Activated T-cell treated with anti-CD3 and anti-CD28 coated beads, Interleukin-2, amount 50 U/mL, for 24 hours (primary cell): Measurements from ENCODE around the gene TNFRSF1B.

Source experiments
- DNase-seq: peaks from one replicate; pipeline ENCODE4 v3.0.0-alpha.2; 2020
- H3K27ac Mint-ChIP-seq: 2 replicates; pipeline ENCODE4 v1.8.0; 2020; ENCODE audit warnings: mild to moderate bottlenecking, mixed read lengths
- H3K27me3 Mint-ChIP-seq: 2 replicates; pipeline ENCODE4 v1.8.0; 2020; ENCODE audit warnings: mixed read lengths
- H3K36me3 Mint-ChIP-seq: 2 replicates; pipeline ENCODE4 v1.8.0; 2020; ENCODE audit warnings: low read depth, mixed read lengths
- H3K4me1 Mint-ChIP-seq: 2 replicates; pipeline ENCODE4 v1.8.0; 2020; ENCODE audit warnings: low read depth, mixed read lengths
- H3K4me3 Mint-ChIP-seq: 2 replicates; pipeline ENCODE4 v1.8.0; 2020; ENCODE audit warnings: mild to moderate bottlenecking, moderate library complexity, mixed read lengths
- H3K9me3 Mint-ChIP-seq: 2 replicates; pipeline ENCODE4 v1.8.0; 2020; ENCODE audit warnings: mixed read lengths

The TNFRSF1B gene

GRCh38 chr1:12173041-12173509, 6.3 kb downstream of the TNFRSF1B start:
- H3K4me3 Mint-ChIP-seq: peak overlapping the region; percentile 99
- peak overlapping the region; percentile 98 for H3K27ac Mint-ChIP-seq
- peaks cover 96% of the 10 kb centered on the region for H3K4me1 Mint-ChIP-seq
- H3K36me3 Mint-ChIP-seq: peaks cover 93% of the 10 kb centered on the region
- H3K27me3 Mint-ChIP-seq: no peaks in the 10 kb centered on the region
- no peak for DNase-seq
- H3K9me3 Mint-ChIP-seq: peaks cover 4% of the 10 kb centered on the region

- peaks cover 4% of the 10 kb centered on the region for H3K9me3 Mint-ChIP-seq
- peaks cover 93% of the 10 kb centered on the region for H3K36me3 Mint-ChIP-seq
- peaks cover 96% of the 10 kb centered on the region for H3K4me1 Mint-ChIP-seq
- H3K27ac Mint-ChIP-seq: peak overlapping the region; percentile 98
- no peaks in the 10 kb centered on the region for H3K27me3 Mint-ChIP-seq
- H3K4me3 Mint-ChIP-seq: peak overlapping the region; percentile 99
- DNase-seq: peak; percentile 89
Observed at GRCh38 chr1:12173631-12174121, 6.9 kb downstream of the TNFRSF1B start.

GRCh38 chr1:12174924-12175810, 8.4 kb downstream of the TNFRSF1B start:
- H3K4me3 Mint-ChIP-seq: peak overlapping the region; percentile 99

GRCh38 chr1:12176298-12177118, 9.7 kb downstream of the TNFRSF1B start:
- H3K27ac Mint-ChIP-seq: peak overlapping the region; percentile 98
- no peaks in the 10 kb centered on the region for H3K9me3 Mint-ChIP-seq
- peak overlapping the region; percentile 76 for H3K4me3 Mint-ChIP-seq
- H3K27me3 Mint-ChIP-seq: no peaks in the 10 kb centered on the region
- H3K4me1 Mint-ChIP-seq: peaks cover 98% of the 10 kb centered on the region
- DNase-seq: no peak
- H3K36me3 Mint-ChIP-seq: peaks cover 90% of the 10 kb centered on the region

More at GRCh38 chr1:12174924-12175810, 8.4 kb downstream of the TNFRSF1B start:
- peak overlapping the region; percentile 98 for H3K27ac Mint-ChIP-seq
- H3K27me3 Mint-ChIP-seq: no peaks in the 10 kb centered on the region
- H3K4me1 Mint-ChIP-seq: peaks cover 94% of the 10 kb centered on the region
- peaks cover 4% of the 10 kb centered on the region for H3K9me3 Mint-ChIP-seq
- DNase-seq: no peak
- H3K36me3 Mint-ChIP-seq: peaks cover 92% of the 10 kb centered on the region

GRCh38 chr1:12177156-12177998, 10.6 kb downstream of the TNFRSF1B start:
- Mint-ChIP-seq H3K4me3 (peak overlapping the region; percentile 76), H3K27me3 (no peaks in the 10 kb centered on the region), H3K4me1 (peaks cover 98% of the 10 kb centered on the region), H3K36me3 (peaks cover 90% of the 10 kb centered on the region), H3K9me3 (no peaks in the 10 kb centered on the region), H3K27ac (peak overlapping the region; percentile 98)
- DNase-seq: no peak

- Mint-ChIP-seq H3K36me3 (peaks cover 90% of the 10 kb centered on the region), H3K4me3 (peak overlapping the region; percentile 76), H3K9me3 (no peaks in the 10 kb centered on the region), H3K4me1 (peaks cover 98% of the 10 kb centered on the region), H3K27ac (peak overlapping the region; percentile 98), H3K27me3 (no peaks in the 10 kb centered on the region)
- peak; percentile 95 for DNase-seq
Observed at GRCh38 chr1:12177999-12178441, 11.2 kb downstream of the TNFRSF1B start.

GRCh38 chr1:12178511-12178910, 11.7 kb downstream of the TNFRSF1B start:
- no peaks in the 10 kb centered on the region for H3K9me3 Mint-ChIP-seq
- peak overlapping the region; percentile 98 for H3K27ac Mint-ChIP-seq
- H3K4me3 Mint-ChIP-seq: peak overlapping the region; percentile 76
- no peak for DNase-seq
- peaks cover 98% of the 10 kb centered on the region for H3K4me1 Mint-ChIP-seq
- peaks cover 87% of the 10 kb centered on the region for H3K36me3 Mint-ChIP-seq
- H3K27me3 Mint-ChIP-seq: no peaks in the 10 kb centered on the region

- Mint-ChIP-seq H3K9me3 (no peaks in the 10 kb centered on the region), H3K4me3 (peak overlapping the region; percentile 76), H3K36me3 (peaks cover 88% of the 10 kb centered on the region), H3K27me3 (no peaks in the 10 kb centered on the region), H3K27ac (peak overlapping the region; percentile 98), H3K4me1 (peaks cover 97% of the 10 kb centered on the region)
- peak; percentile 84 for DNase-seq
Observed at GRCh38 chr1:12179111-12179519, 12.3 kb downstream of the TNFRSF1B start.

- H3K36me3 Mint-ChIP-seq: peaks cover 87% of the 10 kb centered on the region
Observed at GRCh38 chr1:12179676-12180075, 12.9 kb downstream of the TNFRSF1B start.

GRCh38 chr1:12180315-12180714, 13.5 kb downstream of the TNFRSF1B start:
- H3K9me3 Mint-ChIP-seq: no peaks in the 10 kb centered on the region
- H3K36me3 Mint-ChIP-seq: peaks cover 87% of the 10 kb centered on the region
- H3K27ac Mint-ChIP-seq: peak overlapping the region; percentile 72
- H3K4me3 Mint-ChIP-seq: no peak overlapping the region
- peaks cover 94% of the 10 kb centered on the region for H3K4me1 Mint-ChIP-seq
- no peak for DNase-seq
- H3K27me3 Mint-ChIP-seq: no peaks in the 10 kb centered on the region

More at GRCh38 chr1:12179676-12180075, 12.9 kb downstream of the TNFRSF1B start:
- DNase-seq: no peak
- Mint-ChIP-seq H3K9me3 (no peaks in the 10 kb centered on the region), H3K27ac (peak overlapping the region; percentile 98), H3K27me3 (no peaks in the 10 kb centered on the region), H3K4me3 (peak overlapping the region; percentile 76), H3K4me1 (peaks cover 94% of the 10 kb centered on the region)

- Mint-ChIP-seq H3K27ac (peak overlapping the region; percentile 72), H3K4me1 (peaks cover 94% of the 10 kb centered on the region), H3K36me3 (peaks cover 87% of the 10 kb centered on the region), H3K9me3 (no peaks in the 10 kb centered on the region), H3K27me3 (no peaks in the 10 kb centered on the region), H3K4me3 (no peak overlapping the region)
- no peak for DNase-seq
Observed at GRCh38 chr1:12180903-12181302, 14.1 kb downstream of the TNFRSF1B start.

GRCh38 chr1:12181568-12181967, 14.8 kb downstream of the TNFRSF1B start:
- peaks cover 93% of the 10 kb centered on the region for H3K4me1 Mint-ChIP-seq
- H3K4me3 Mint-ChIP-seq: no peak overlapping the region
- H3K36me3 Mint-ChIP-seq: peaks cover 85% of the 10 kb centered on the region
- H3K9me3 Mint-ChIP-seq: no peaks in the 10 kb centered on the region
- H3K27me3 Mint-ChIP-seq: no peaks in the 10 kb centered on the region
- no peak for DNase-seq
- peak overlapping the region; percentile 72 for H3K27ac Mint-ChIP-seq

GRCh38 chr1:12182410-12182984, 15.7 kb downstream of the TNFRSF1B start:
- peak overlapping the region; percentile 72 for H3K27ac Mint-ChIP-seq
- H3K4me3 Mint-ChIP-seq: no peak overlapping the region
- no peaks in the 10 kb centered on the region for H3K9me3 Mint-ChIP-seq
- H3K36me3 Mint-ChIP-seq: peaks cover 86% of the 10 kb centered on the region
- peaks cover 91% of the 10 kb centered on the region for H3K4me1 Mint-ChIP-seq
- H3K27me3 Mint-ChIP-seq: no peaks in the 10 kb centered on the region
- DNase-seq: no peak
